Mesenteric fat pad (tissue), 1 donor: ENCODE results near the gene AP5S1. TPM values are rescaled to one million over a fixed set of nuclear protein-coding genes. Genes with fewer than 3 reads are reported as not detected.

Experiments
- DNase-seq: peaks from one replicate; pipeline ENCODE4 v3.0.0-alpha.2; 2020; ENCODE audit warnings: low spot score
- long read RNA-seq: library from polyadenylated mRNA; unstranded; transcript quantifications from one replicate; pipeline ENCODE4 v2.0.0, GENCODE V29; 2020
- total RNA-seq: library from RNA; stranded (reverse); fragmentation: NEBNext Ultra II Directional; extraction: Animal tissue kit (Norgen Biotek cat#: 25700); gene quantifications from one replicate; pipeline ENCODE4 v1.2.1, GENCODE V29; 2021
- donor health status: DM: yes; HTN: yes; CAD: no.

The AP5S1 gene
- 13.2 TPM for total RNA-seq
- long read RNA-seq, full-length matches to known transcripts, result 44 of 46 reads
- long read RNA-seq, partial matches to known transcripts, result 0 of 46 reads
- long read RNA-seq, other reads (novel, unspliced or antisense), result 2 of 46 reads

DNA sequence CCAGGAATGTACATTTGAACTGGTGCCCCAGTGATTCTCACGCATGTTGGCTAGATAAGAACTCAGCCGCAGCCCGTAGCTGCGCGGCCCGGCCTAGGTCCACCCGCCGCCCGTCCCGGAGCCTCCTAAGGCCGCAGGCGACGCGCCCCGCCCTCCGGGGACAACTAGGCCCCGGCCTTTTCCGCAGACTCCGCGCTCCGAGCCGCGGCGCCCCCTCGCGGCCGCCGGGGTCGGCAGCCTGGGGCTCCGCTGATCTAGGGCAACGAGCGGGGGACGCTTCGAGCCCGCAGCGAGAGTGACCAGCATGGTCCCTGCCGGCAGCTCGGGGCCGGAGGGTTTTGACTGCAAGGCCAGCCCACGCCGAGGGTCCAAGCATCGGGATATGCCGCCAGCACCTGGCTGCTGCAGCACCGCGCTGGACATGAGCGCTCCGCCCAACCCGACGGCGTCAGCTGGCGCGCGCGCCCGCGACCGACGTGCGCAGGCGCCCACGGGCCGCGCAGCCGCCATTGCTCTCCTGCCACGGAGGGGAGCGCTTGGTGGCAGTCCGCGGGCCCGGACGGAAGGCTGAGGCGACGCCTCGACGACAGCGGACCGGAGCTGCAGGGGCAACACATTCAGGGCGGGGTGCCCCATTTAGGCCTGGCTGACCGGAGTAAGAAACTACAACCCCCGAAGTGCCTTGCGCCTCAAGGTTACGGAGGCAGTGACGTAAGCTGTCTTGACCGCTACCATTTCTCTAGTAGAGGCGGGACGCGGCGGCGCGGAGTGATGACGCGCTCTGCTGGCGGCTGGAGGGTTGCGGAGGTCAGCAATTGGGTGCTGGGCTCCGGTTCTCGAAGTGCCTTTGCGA is at the start of gene AP5S1:
Gene AP5S1, plus strand, starts transcription at position 500 of the 853 bp plus-strand sequence. CDS start 1,571 bp downstream, outside the sequence.
- peak; percentile 99 for DNase-seq

DNA sequence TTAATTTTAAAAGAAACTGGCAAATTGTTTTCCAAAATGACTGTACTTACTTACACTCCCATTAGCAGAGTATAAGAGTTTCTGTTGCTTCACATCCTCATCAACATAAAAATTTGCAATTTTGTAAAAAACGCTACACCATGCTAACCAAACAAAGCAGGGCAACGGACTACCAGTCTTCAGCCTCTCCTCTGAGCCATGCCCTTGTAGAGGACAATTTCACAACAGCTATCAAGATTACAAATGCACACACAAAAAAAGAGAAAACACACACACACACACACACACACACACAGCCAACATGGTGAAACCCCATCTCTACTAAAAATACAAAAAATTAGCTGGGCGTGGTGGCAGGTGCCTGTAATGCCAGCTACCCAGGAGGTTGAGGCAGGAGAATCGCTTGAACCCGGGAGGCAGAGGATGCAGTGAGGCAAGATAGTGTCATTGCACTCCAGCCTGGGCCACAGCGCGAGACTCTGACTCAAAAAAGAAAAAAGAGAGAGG is 48.7 kb upstream of the AP5S1 start:
- no peak for DNase-seq

DNA sequence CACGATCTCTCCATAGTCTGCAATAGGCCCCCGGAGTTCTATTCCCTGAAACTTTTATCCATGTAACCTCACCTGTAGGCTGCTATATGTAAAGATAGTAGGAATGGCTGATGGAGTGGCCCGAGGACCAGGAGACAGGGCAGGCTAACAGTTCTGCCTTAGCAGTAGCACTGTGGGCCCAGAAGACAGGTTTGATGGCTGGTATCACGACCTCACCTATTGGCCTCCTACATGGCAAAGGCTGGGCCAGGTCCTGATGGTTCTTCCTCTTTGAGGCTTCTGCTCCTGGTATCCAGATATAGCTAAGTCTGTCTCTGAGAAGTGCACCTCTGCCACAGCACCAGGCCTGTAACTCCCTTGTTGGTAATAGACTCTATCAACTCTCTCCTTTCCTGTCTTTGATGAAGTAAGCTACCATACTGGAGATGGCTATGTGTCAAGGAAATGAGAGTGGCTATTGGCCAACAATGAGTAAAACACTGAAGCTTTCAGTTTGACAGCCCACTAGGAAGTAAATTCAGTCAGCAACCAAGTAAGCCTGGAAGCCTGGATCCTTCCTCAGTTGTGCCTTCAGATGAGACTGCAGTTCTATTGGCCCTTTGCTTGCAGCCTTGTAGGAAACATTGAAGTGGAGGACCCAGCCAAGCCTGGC is 44.8 kb upstream of the AP5S1 start:
- DNase-seq, result no peak

DNA sequence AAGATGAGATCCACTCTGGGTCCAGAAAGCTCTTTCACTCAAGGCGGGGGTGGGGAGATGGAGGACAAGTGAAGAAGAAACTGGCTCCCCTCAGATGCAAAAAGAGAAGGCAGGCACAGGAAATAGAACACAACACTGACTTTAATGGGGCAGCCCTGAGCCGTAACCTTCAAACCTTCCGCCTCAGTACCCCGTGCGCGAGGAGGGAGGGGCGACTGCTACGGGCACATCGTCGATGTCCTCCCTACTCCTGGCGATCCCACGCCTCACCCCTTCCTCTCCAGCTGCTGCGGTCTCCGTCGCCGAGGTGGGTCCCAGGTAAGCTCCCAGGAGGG is 43.0 kb upstream of the AP5S1 start:
- DNase-seq, result no peak

GRCh38 chr20:3777716-3778629 is 42.4 kb upstream of the AP5S1 start:
- DNase-seq, result no peak

DNA sequence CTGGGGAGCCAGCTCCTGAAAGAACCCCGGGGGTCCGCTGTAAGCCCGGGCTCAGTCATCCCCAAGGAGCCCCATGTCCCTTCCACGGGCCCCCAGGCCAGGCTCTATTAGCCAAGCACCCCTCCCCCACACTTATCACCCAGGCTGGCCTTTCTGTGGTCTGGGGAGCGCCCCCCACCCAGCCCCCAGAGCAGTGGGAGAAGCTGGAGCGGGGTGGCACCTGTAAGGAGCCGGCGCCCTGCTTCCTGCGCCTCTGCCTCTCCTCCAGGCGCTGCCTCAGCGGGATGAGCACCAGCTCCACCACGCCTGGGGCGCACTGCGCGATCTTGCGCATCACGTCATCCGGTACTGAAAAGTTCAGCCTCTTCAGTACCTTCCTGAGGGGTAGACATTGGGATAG is 41.4 kb upstream of the AP5S1 start:
- no peak for DNase-seq

GRCh38 chr20:3781153-3781910 is 39.0 kb upstream of the AP5S1 start, which contains the start of gene SPEF1:
Gene SPEF1 (minus strand): TSS chr20:3781448. CDS start chr20:3781287, 161 bp downstream.
- no peak for DNase-seq

- DNase-seq, result no peak
Measured at GRCh38 chr20:3782597-3782996, 37.8 kb upstream of the AP5S1 start.

- DNase-seq, result no peak
Measured at GRCh38 chr20:3783068-3783489, 37.3 kb upstream of the AP5S1 start.

- no peak for DNase-seq
Measured at GRCh38 chr20:3783511-3784195, 36.7 kb upstream of the AP5S1 start.

- DNase-seq, result no peak
Measured at GRCh38 chr20:3784216-3784853, 36.0 kb upstream of the AP5S1 start.

GRCh38 chr20:3784863-3785239 is 35.5 kb upstream of the AP5S1 start:
- no peak for DNase-seq

DNA sequence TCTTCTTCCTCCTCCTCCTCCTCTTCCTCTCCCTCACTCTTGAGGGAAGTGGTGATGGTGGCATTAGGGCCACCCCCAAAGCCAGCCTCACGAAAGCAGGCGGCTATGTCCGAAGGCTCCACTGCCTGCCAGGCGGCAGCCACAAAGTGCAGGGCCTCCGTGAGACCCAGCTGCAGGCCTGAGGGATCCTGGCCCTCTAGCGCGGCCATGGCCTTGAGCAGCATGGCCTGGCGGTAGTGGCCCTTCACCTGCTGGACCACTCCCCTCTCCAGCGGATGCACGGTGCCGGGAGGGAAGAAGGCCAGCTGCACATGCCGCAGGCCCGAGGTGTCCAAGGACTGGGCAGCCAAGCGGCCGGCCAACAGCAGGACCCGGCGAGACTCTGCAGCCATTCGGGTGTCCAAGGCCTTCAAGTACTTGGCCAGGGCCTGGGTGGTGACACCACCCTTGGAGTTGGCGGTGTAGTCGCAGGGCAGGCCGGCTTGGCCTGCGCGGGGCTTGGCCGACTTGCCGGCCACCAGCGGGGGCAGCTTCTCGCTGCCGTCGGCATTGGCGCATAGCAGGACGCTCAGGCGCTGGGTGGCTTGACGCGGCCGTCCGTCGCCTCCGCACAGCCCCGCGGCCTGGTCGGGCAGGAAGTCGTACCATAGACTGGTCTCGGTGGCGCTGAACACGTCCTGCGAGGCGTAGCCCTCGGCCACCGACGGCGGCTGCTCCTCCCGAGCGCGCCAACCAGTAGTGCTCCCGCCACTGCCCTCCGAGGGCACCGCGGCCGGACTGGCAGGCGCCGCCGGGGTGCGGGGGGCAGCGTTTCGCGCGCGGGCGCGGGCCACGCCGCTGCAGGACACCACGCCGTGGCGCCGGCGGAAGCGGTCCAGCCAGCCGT is 34.9 kb upstream of the AP5S1 start:
- no peak for DNase-seq

DNA sequence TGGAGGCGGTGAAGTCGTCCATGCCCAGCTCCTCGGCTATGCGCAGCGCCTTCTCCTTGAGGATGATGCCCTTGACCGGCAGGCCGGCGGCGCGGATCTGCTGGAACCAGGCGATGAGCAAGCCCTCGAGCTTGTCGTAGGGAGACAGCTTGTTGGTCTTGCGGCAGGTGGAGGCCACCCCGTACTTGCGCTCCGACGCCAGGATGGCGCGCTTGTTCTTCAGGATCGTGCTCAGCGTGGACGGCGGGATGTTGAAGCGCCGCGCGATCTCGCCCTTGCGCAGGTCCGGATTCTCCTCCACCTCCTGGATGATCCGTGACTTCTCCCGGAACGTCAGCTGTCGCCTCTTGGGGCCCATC is 34.2 kb upstream of the AP5S1 start:
- no peak for DNase-seq

- DNase-seq, result peak; percentile 95
Measured at GRCh38 chr20:3786665-3787323, 33.6 kb upstream of the AP5S1 start, which contains the start of gene CENPB. Gene CENPB (minus strand): TSS chr20:3786740. CDS start chr20:3786483, 257 bp downstream.

DNA sequence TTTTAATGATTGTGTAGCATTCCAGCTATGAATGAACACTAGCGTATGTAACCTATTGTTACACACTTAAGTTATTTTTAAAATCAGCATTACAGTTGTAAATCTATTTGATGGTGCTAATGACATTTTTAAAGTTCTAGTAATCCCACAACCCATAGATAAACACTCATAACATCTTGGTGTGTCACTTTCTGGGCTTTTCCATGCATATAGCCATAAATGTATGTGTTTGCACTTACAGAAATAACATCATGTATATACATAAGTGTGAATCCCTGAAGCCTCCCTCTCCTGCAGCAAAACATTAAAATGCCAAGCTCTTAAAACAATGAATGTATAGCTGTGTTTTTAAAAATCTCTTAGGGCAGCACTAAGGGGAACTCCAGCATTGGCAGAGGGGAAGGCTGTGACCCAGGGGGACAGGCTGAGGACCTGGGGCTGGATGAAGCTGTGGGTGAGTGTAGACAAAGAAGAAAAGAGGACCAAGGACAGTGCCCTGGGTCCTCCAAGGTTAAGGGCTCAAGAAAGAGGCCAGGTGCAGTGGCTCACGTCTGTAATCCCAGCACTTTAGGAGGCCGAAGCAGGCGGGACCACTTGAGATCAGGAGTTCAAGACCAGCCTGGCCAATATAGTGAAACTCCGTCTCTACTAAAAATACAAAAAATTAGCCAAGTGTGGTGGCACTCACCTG is 32.9 kb upstream of the AP5S1 start:
- DNase-seq, result no peak

DNA sequence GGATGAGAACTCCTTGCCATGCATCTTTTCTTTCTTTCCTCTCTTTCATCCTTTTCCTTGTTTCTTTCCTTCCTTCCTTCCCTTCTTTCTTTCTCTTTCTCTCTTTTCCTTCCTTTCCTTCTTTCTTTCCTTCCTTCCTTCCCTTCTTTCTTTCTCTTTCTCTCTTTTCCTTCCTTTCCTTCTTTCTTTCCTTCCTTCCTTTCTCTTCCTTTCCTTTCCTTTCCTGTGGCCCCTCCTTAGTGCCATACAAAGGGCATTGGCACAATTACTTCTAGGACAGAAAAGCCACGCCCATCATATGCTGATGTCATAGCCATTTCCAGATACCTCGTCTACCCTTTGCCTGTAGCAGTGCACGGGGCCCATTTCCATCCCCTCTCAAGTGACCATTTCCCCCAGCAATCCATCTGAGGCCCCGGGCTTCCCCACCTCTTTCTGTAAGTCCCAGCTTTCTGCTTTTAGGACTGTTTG is 31.6 kb upstream of the AP5S1 start:
- DNase-seq, result no peak
